Measurements from ENCODE around the gene GNB1L.

DNA sequence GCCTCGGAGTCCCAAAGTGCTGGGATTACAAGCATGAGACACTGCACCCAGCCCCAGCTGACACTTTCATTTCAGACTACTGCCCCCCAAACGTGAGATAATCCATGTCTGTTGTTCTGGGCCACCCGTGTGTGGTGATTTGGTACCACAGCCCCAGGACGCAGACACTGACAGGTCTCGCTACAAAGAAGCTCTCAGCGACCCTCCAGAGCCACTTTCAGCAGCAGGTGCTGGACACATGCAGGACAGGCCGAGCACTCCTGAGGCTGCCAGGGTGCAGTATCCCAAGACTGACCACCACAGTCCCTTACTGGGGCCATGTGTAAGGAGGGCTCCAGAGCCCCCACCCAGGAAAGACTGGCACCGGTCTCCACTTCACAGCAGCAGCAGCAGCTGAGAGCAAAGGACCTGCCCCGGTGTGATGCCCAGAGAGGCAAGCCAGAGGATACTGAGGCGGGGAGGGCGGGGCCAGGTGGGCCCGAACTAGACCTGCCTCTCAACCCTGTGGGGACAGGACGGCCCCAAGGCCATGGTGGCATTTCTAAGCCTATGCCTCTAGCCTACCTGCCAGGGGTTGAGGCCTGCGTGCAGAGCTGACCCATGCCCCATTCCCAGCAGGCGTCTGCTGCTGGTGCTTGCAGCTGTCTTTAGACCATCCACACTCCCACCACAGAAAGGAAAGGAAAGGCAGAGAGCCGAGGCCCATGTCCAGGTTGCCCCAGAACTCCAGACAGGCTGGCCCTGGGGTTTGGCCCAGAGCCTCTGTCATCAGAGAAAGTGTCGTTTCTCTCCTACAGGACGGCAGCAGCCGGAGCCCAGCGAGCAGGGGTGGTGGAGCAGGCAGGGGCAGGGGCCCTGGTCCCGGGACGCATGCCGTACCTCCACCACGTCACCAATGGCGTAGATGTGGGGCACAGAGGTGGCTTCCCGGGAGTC lies 28.0 kb upstream of the GNB1L start:
- no peak for TF ChIP-seq POLR2AphosphoS5 (IDR thresholded peaks at IDR 0.05; ENCODE audit: low read depth, low read length)
- no peak for TF ChIP-seq CTCF (IDR thresholded peaks at IDR 0.05)

All from Panc1 (cell line).